MM.1S (cell line): ENCODE data around the gene TBX2.

ENCODE experiments used
- CTCF ChIP-seq: fragments of 300-600 bp; sonication (generic); IDR thresholded peaks from 2 replicates; pipeline ENCODE4 v1.5.1; 2016; ENCODE audit warnings: antibody characterized with exemption, low read length, mixed read lengths
- EZH2 ChIP-seq: fragments of 300-600 bp; sonication (generic); optimal IDR thresholded peaks from 2 replicates; pipeline ENCODE3; 2017; ENCODE audit warnings: low read depth, mild to moderate bottlenecking, antibody characterized with exemption, low read length, mixed read lengths
- EZH2phosphoT487 ChIP-seq: fragments of 300-600 bp; sonication (generic); IDR thresholded peaks from 2 replicates; pipeline ENCODE4 v1.6.1; 2018; ENCODE audit warnings: antibody characterized with exemption, low read length

- TF ChIP-seq CTCF (peak; percentile 90), EZH2 (no peak), EZH2phosphoT487 (no peak)
Observed at GRCh38 chr17:61412143-61412859, 12.7 kb downstream of the TBX2 start.
